Activated T-helper 1 cell treated with anti-CD3 and anti-CD28 coated beads, Interleukin-12 subunit alpha, Interleukin-12 subunit beta, Interleukin-2, Interleukin-4 antibody, amounts not matched to agents 30 ng/mL and 10 ng/mL and 1 ng/mL, durations not matched to agents 14 hours and 24 hours and 36 hours (primary cell): ENCODE data around the gene RALGPS1. TPM values are rescaled to one million over a fixed set of nuclear protein-coding genes. Genes with fewer than 3 reads are reported as not detected.

ENCODE experiments used
- DNase-seq: peaks from one replicate; pipeline ENCODE4 v3.0.0; 2021; ENCODE audit warnings: low spot score
- H3K27ac Mint-ChIP-seq: one replicate; pipeline ENCODE4 v1.8.0; 2021; ENCODE audit warnings: mild to moderate bottlenecking, mixed read lengths
- H3K27me3 Mint-ChIP-seq: one replicate; pipeline ENCODE4 v1.8.0; 2022; ENCODE audit warnings: mild to moderate bottlenecking, moderate library complexity, mixed read lengths; ENCODE audit not compliant: insufficient read depth
- H3K36me3 Mint-ChIP-seq: one replicate; pipeline ENCODE4 v1.8.0; 2021; ENCODE audit warnings: low read depth, mixed read lengths
- H3K4me1 Mint-ChIP-seq: one replicate; pipeline ENCODE4 v1.8.0; 2021; ENCODE audit warnings: low read depth, mixed read lengths
- H3K4me3 Mint-ChIP-seq: one replicate; pipeline ENCODE4 v1.8.0; 2021; ENCODE audit warnings: mild to moderate bottlenecking, moderate library complexity, mixed read lengths
- H3K9me3 Mint-ChIP-seq: one replicate; pipeline ENCODE4 v1.8.0; 2021; ENCODE audit warnings: mixed read lengths
- intact Hi-C: fragments of 100-400 bp; cut with micrococcal nuclease; formaldehyde crosslinking; loops from one replicate; pipeline ENCODE4 v1.15.1; 2024
- total RNA-seq: library from RNA; stranded (reverse); gene quantifications from 2 replicates; pipeline ENCODE4 v1.2.3, GENCODE V29; 2022

Gene RALGPS1
- total RNA-seq, 1 donor from 2014 or later, result 1.4 TPM

GRCh38 chr9:126973651-126974529 is 59.3 kb downstream of the RALGPS1 start:
- Mint-ChIP-seq H3K9me3 (no peaks in the 10 kb centered on the region), H3K4me3 (no peak overlapping the region), H3K27ac (no peak overlapping the region), H3K36me3 (no peaks in the 10 kb centered on the region), H3K4me1 (peaks cover 23% of the 10 kb centered on the region), H3K27me3 (peaks cover 37% of the 10 kb centered on the region)
- DNase-seq, result no peak
- intact Hi-C loops, result loop anchor here (5.0 kb wide), 1 partner anchor 33 kb away; no protein-coding TSS in a partner anchor

- intact Hi-C loops, result loop anchor here (5.0 kb wide), 1 partner anchor 33 kb away; no protein-coding TSS in a partner anchor
- Mint-ChIP-seq H3K4me1 (peaks cover 23% of the 10 kb centered on the region), H3K9me3 (no peaks in the 10 kb centered on the region), H3K27me3 (peaks cover 36% of the 10 kb centered on the region), H3K4me3 (no peak overlapping the region), H3K36me3 (no peaks in the 10 kb centered on the region), H3K27ac (no peak overlapping the region)
- no peak for DNase-seq
These were observed 60.0 kb downstream of the RALGPS1 start for GRCh38 chr9:126974594-126974993.

- H3K27ac Mint-ChIP-seq, result no peak overlapping the region
- no peaks in the 10 kb centered on the region for H3K36me3 Mint-ChIP-seq
- H3K27me3 Mint-ChIP-seq, result peaks cover 30% of the 10 kb centered on the region
- H3K4me3 Mint-ChIP-seq, result no peak overlapping the region
- intact Hi-C loops, result no loop called here
- H3K4me1 Mint-ChIP-seq, result peaks cover 15% of the 10 kb centered on the region
- H3K9me3 Mint-ChIP-seq, result no peaks in the 10 kb centered on the region
- DNase-seq, result no peak
These were observed 61.0 kb downstream of the RALGPS1 start for GRCh38 chr9:126975327-126976220.

DNA sequence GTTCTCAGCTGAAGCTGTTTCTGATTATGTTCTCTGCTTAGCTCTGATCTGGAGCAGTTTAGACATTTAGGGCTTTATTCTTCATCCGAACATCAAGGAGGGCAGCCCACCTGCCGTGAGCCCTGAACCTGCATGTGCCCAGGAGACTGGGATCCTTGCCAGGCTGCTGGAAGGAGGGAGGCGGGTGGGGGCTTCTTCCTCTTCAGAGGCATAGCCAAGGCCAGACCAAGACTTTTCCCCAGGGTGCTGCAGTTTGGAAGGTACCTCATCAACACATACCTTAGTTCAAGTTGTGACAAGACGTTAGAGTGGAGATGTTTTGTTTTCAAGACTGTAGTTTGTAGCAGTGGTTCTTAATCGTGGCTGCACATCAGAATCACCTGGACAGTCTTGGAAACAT is 64.9 kb downstream of the RALGPS1 start:
- Mint-ChIP-seq H3K4me1 (peaks cover 36% of the 10 kb centered on the region), H3K4me3 (no peak overlapping the region), H3K36me3 (peaks cover 15% of the 10 kb centered on the region), H3K27ac (no peak overlapping the region), H3K27me3 (peaks cover 22% of the 10 kb centered on the region), H3K9me3 (peaks cover 17% of the 10 kb centered on the region)
- DNase-seq, result no peak
- intact Hi-C loops, result no loop called here

DNA sequence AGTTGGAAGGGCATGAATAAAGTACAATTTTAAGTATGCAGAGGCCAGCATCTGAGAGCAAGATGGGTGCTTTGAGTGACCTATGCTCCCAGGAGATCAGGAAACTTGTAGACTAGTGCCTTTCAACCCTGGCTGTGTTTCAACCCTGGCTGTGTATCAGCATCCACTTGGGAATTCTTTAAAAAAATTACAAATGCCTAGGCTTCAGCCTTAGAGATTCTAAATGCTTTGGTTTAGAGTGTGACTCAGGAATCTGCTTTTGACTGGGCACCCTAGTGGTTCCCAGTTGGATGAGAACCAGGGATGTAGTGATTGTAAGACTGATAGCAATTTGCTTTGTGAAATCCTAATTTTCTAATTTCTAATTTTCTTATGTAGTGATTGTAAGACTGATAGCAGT is 65.6 kb downstream of the RALGPS1 start:
- Mint-ChIP-seq H3K4me1 (peaks cover 43% of the 10 kb centered on the region), H3K27ac (no peak overlapping the region), H3K9me3 (peaks cover 17% of the 10 kb centered on the region), H3K27me3 (peaks cover 27% of the 10 kb centered on the region), H3K36me3 (peaks cover 18% of the 10 kb centered on the region), H3K4me3 (no peak overlapping the region)
- intact Hi-C loops, result loop anchor here (10.0 kb wide), 1 partner anchor 445 kb away; the partner anchor contains the start of gene ZNF79
- DNase-seq, result no peak

DNA sequence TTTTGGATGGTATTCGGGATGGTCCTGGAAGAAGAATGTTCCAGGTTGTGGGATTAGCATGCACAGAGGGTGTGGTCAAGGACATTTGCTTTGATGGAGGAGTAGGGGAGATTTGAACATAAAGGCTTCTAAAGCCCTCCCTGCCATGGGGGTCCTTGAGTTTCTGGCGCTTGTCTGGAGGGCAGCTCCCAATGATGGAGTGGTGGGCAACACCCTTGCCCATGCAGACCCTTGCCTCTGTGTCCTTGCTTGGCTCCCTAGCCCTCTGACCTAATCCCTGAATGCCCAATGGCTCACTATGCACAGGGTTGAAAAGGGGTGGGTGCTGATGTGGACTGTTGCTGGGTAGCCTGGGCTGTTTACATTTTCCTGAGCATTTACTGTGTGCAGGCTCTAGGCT is 66.6 kb downstream of the RALGPS1 start:
- H3K4me3 Mint-ChIP-seq, result no peak overlapping the region
- peaks cover 29% of the 10 kb centered on the region for H3K27me3 Mint-ChIP-seq
- H3K27ac Mint-ChIP-seq, result no peak overlapping the region
- H3K36me3 Mint-ChIP-seq, result peaks cover 20% of the 10 kb centered on the region
- no peak for DNase-seq
- H3K4me1 Mint-ChIP-seq, result peaks cover 52% of the 10 kb centered on the region
- intact Hi-C loops, result loop anchor here (10.0 kb wide), 1 partner anchor 444 kb away; the partner anchor contains the start of gene ZNF79
- H3K9me3 Mint-ChIP-seq, result peaks cover 17% of the 10 kb centered on the region

DNA sequence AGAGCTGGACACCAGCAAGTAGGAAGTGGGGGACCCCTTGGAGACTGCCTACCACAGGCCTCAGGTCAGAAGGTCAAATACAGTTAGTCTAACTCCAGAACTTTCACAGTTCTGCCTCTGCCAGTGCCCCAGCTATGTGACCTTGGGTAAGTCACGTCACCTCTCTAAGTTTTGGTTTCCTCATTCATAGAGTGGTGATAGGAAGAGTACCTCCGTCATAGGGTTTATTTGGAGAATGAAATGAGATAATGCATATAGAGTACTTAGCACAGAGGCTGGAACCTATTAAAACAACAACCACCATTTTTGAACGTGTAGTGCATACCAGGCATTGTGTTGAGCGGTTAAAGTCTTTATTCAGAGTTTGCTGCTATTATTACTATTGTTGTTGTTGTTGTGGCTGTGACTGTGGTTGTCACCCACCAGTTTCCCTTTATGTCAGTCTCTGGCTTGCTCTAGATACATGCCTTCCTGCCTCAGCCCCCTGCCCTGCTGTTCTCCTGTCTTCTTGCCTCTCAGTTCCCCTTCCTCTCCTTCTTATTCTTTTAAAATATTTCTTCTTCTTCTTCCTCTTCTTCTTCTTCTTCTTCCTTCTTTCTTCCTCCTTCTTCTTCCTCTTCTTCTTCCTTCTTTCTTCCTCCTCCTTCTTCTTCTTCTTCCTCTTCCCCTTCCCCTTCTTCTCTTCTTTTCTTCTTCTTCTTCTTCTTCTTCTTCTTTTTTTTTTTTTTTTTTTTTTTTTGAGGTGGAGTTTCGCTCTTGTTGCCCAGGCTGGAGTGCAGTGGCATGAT is 67.8 kb downstream of the RALGPS1 start:
- intact Hi-C loops, result loop anchor here (10.0 kb wide), 1 partner anchor 442 kb away; the partner anchor contains the start of gene ZNF79
- Mint-ChIP-seq H3K4me3 (no peak overlapping the region), H3K4me1 (peaks cover 59% of the 10 kb centered on the region), H3K9me3 (peaks cover 17% of the 10 kb centered on the region), H3K27me3 (peaks cover 29% of the 10 kb centered on the region), H3K36me3 (peaks cover 25% of the 10 kb centered on the region), H3K27ac (peak overlapping the region; percentile 77)
- no peak for DNase-seq

DNA sequence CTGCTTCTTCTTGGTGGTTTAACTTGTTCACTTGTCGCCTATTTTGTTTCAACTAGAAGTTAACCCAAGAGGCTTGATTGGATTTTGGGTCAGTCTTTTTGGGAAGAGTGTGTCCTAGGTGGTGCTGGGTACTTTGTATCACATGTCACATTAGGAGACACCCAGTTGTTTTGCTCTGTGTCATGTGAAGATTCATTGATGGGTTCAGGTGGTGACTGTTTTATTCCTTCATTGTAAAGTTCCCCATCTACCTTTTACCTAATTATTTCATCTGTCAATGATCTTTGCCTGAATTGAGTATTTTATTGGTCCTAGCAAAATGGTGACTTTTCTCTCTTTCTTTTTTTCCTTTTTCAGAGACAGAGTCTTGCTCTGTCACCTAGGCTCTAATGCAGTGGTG is 69.2 kb downstream of the RALGPS1 start:
- Mint-ChIP-seq H3K4me3 (no peak overlapping the region), H3K27me3 (peaks cover 27% of the 10 kb centered on the region), H3K36me3 (peaks cover 33% of the 10 kb centered on the region), H3K27ac (peak overlapping the region; percentile 18), H3K4me1 (peaks cover 72% of the 10 kb centered on the region), H3K9me3 (peaks cover 17% of the 10 kb centered on the region)
- no peak for DNase-seq
- intact Hi-C loops, result loop anchor here (10.0 kb wide), 1 partner anchor 441 kb away; the partner anchor contains the start of gene ZNF79

- H3K27ac Mint-ChIP-seq, result no peak overlapping the region
- peaks cover 17% of the 10 kb centered on the region for H3K9me3 Mint-ChIP-seq
- H3K27me3 Mint-ChIP-seq, result peaks cover 27% of the 10 kb centered on the region
- H3K4me3 Mint-ChIP-seq, result no peak overlapping the region
- peaks cover 78% of the 10 kb centered on the region for H3K4me1 Mint-ChIP-seq
- H3K36me3 Mint-ChIP-seq, result peaks cover 37% of the 10 kb centered on the region
- no peak for DNase-seq
- intact Hi-C loops, result loop anchor here (5.0 to 10.0 kb wide), 2 partner anchors 440 to 588 kb away; partner anchors contain the start of gene ZNF79
These were observed 70.4 kb downstream of the RALGPS1 start for GRCh38 chr9:126984969-126985368.

GRCh38 chr9:126985870-126986498 is 71.4 kb downstream of the RALGPS1 start:
- peaks cover 32% of the 10 kb centered on the region for H3K27me3 Mint-ChIP-seq
- peaks cover 75% of the 10 kb centered on the region for H3K4me1 Mint-ChIP-seq
- peaks cover 18% of the 10 kb centered on the region for H3K9me3 Mint-ChIP-seq
- DNase-seq, result peak; percentile 85
- H3K36me3 Mint-ChIP-seq, result peaks cover 36% of the 10 kb centered on the region
- intact Hi-C loops, result loop anchor here (1.0 to 10.0 kb wide), 8 partner anchors 13 to 589 kb away; partner anchors contain the start of genes ZBTB43 and ZNF79
- H3K27ac Mint-ChIP-seq, result peak overlapping the region; percentile 87
- H3K4me3 Mint-ChIP-seq, result peak overlapping the region; percentile 80

DNA sequence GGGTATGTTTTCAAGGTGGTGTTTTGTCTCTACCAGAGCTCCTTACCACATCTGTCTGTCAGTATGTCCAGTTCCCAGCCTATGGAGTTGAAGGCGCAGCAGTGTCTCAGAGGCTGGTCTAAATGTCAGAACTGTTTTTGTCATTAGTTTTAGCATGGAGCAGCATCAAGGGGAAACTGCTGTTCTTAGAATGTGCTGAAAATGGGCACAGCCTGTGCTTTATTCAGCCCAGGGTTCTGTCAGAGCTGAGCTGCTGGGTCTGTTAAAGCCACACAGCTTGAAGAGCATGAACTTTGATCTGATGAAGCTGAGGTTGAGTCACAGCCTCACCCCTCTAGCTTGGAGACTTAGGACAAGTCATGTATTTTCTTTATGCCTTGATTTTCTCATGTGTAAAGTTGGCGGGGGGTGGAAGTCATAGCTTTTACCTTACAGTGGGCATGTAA is 71.9 kb downstream of the RALGPS1 start:
- peaks cover 73% of the 10 kb centered on the region for H3K4me1 Mint-ChIP-seq
- peak overlapping the region; percentile 80 for H3K4me3 Mint-ChIP-seq
- peak; percentile 28 for DNase-seq
- intact Hi-C loops, result loop anchor here (1.0 to 10.0 kb wide), 8 partner anchors 13 to 589 kb away; partner anchors contain the start of genes ZBTB43 and ZNF79
- H3K27me3 Mint-ChIP-seq, result peaks cover 34% of the 10 kb centered on the region
- peaks cover 15% of the 10 kb centered on the region for H3K9me3 Mint-ChIP-seq
- peaks cover 33% of the 10 kb centered on the region for H3K36me3 Mint-ChIP-seq
- peak overlapping the region; percentile 87 for H3K27ac Mint-ChIP-seq
